Measurements from ENCODE around the gene PPP1R14B.

PPP1R14B gene

DNA sequence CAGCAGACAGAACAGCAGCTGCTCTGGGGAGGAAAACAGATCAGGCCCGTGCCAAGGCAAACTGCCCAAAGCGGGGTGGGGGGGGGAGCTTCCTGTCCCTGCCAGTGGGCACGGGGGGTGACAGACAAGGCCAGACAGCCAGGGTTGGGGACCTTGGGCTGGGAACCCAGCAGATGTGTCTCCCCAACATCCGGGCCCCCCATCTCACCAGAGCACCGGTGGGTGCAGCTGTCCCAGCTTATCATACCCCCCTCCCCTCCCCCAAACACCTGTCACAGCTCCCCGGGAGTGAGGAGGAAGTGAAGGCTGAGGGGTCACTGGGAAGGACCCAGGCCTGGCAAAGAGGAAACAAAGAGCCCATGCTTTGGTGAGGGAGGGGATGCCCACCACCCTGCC is 1.3 kb downstream of the PPP1R14B start:
- DNase-seq = no peak

DNA sequence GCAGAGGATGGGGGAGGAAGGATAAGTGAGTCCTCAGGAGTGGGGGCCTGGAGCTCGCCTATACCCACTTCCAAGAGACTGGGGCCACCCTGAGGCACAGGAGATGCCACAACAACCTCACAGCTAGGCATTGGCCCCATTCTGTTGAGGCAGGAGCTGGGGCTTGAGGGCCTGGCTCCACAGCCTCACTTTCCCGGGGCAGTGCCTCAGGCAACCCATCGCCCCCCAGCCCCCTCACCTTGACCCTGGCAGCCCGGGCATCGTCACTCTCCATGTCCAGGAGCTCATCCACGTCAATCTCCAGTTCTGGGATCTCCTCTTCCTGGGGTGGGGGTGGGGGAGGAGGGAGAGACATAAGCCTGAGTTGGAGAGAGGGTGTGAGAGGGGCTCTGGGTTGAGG is 1.8 kb downstream of the PPP1R14B start:
- no peak for DNase-seq

DNA sequence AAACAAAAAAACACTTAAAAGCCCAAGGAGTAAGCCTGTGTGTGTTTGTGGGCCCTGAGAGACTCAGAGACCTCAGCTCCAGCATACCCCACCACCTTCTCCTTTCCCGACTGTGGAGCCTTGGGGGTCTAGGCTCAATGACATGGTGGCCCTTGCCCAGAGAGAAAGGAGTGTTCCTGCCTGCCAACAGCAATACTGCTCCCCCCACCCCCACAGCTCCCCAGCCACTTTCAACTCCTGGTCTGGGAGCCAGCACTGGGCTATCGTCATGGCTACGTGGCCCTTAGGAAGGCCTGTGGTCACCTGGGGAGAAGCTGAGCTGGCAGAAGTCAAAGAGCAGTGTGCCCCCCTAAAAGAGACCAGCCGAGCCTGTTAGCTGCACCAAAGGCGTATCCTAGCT is 2.6 kb downstream of the PPP1R14B start:
- DNase-seq = no peak

DNA sequence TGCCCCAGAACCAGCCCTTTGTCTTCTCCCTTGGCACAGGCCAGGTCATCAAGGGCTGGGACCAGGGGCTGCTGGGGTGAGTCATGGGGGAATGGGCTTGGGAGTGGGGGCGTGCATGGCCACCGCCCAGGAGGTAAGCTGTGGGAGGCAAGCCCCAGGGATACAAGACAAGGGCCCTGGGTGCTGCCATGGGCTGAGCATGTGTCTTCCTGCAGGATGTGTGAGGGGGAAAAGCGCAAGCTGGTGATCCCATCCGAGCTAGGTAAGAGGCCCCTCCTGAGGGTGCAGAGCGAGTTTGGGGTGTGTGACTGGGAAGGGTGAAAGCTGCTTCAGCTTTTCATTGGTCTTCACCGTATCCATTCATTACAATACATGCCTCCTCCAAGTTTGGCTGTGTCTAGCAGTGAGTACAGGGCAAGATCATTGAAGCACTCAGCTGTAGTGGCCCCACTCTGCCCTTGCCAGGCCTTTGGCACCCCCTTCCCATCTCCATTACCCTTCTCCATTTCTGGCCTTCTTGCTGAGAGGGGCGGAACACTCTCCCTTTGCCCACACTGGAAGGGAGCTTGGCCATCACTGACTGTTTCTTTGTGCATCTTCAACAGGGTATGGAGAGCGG is 3.4 kb downstream of the PPP1R14B start:
- no peak for DNase-seq

DNA sequence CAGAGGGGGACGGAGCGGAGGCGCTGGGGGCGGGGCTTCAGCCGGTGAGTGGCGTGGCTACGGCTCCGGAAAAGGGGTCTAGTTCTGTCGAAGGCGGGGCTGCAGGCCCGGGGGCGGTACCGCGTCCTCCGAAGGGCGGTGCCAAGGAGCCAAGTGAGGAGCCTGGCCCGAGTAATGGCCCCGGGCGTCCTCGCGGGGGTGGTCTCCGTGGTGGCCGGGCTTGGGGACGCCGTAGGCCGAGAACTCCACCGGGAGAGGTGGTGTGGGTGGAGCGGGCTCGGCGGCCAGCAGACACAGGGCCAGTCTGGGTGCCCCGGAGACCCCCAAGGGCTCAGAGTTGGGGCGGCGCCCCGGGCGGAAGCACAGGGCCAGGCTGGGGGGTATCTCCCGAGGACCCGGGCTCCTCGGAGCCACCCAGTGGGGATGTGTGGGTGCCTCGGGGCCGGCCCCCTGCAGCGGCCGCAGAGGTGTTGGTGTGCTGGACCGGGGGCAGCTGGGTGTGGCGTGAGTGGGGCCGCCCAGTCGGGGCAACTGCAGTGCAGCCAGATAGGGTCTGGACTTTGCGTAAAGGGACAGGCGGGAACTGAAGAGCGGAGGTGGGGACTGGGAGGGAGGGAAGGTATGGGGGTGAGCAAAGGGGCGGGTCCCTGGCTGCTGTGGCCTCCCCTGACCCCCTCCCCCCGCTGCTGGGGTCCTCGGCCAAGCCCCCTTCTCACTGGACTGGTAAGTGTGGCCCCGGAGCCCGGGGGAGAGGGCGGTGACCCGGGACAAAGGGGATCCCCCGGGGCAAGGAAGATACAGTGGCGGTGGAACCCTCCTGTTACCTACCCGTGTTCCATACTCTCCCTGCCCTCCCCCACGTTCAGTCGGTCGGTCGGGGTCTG is 5.0 kb downstream of the PPP1R14B start:
- peak; percentile 19 to 96 for DNase-seq

DNA sequence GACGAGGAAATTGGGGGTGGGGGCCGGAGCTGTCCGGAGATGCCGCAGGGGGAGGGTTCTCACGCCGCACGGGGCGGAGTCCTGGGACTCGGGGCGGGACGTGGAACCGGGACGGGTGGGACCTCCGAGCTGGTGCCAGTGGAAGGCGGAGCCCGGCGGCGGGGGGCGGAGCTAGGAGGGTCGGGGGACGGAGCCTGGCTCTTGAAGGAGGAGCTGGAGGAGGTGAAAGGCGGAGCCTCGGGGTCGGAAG is 5.6 kb downstream of the PPP1R14B start:
- DNase-seq = peak in 1 of 2 experiments; percentile 98

DNA sequence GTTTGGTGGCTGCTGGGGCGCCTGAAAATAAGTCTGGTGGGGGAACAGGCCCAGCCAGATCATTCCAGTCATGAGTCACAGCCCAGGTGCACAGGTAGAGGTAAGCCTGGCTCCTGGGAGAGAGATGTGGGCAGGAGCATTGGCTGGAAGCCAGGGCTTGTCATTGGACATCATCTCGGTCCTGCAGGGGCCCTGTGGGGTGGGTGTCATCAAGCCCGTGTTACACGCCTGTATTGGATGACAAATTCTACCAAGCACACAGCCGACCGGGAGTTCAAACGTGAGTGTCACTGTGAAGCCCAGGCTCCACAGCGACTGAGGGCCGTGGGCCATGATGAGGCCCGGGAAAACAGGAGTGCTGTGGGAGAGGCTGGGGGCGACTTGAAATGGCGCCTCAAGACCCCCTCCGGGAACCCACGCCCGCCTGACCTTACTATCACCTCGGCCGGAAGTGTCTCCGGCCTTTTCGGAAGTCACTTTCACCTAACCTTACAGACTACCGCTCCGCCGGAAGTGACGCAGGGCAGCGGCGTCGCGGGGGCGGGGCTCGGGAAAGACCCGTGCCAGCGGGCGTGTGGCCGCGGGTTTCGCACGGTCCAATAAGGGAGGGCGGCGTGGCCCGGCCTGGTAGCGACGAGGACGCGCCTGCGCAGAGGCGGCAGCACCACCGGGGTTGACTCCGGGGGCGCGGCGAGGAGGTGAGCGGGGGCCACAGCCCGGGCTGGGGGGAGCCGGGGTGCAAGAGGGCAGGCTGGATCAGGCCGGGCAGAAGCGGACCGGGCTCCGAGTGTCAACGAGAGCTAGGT is 6.1 kb downstream of the PPP1R14B start, which contains the start of gene FKBP2:
TSS of gene FKBP2 (plus strand) at position 661 of the 806 bp plus-strand sequence. CDS start 1,293 bp downstream, outside the sequence.
- DNase-seq = peak; percentile 87 to 88

DNA sequence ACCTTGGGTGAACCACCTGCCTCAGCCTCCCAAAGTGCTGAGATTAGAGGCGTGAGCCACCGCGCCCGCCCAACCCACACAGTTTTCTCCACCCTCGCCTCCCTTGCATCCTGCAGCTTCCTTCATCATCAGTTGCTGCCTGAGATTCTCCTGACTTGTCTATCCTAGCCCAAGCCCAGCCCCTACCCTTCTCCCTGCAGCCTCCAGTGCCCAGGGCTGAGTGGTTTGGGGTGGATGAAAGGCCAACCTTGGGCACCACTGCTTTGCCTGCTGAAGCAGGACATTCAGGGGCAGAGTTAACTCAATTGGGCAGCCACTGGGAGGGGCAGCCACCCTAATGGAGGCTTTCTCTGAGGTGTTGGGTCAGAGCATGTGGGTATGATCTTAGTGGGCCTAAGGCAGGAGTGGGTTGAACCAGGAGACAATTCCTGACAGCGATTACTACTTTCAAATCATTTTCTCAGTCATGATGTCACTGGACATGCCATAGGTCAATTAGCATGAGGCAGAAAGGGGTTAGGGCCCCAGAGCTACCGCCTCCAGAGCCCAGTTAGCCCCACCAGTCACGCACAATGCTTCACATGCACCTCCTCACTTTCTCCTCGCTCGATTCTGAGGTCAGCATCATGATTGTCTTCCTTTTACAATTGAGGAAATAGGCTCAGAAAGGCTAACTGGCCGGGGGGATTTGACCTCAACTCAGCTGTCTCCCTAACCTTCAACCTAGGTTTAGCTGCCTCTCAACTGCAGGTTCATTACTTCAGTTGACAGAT is 6.9 kb downstream of the PPP1R14B start:
- no peak for DNase-seq

DNA sequence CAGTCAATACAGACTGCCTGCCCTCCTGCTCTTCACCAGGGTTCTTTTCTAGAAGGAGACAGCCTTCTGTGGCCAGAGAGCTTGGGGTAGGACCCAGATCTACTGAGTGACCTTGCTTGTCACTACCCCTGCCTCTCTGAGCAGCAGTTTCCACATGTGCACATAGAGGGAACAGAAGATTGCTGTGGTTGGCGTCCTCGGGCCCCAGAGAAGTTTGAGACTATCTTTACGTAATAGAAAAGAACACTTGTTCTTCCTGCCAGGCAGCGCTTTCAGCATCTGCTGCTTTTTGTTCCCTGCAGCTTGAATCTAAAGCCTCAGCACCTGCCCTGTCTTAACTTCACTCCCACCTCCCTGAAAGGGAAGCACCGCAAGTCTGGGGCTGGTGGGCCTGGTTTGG is 7.7 kb downstream of the PPP1R14B start:
- DNase-seq = no peak

DNA sequence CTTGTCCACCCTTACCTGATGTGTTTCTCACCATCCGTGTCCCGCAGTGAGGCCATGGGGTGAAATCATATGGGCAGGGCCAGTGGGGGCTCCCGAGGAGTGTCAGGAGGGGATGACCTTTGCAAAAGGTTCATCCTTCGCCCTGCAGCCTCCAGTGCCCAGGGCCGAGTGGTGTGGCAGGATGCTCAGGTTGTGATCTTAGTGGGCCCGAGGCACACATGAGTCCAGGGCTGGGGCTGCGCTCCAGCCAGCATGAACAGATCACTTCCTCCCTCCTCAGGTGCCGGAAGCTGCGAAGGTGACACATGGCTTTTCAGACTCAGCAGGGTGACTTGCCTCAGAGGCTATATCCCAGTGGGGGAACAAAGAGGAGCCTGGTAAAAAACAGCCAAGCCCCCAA is 8.7 kb downstream of the PPP1R14B start:
- no peak for DNase-seq

DNA sequence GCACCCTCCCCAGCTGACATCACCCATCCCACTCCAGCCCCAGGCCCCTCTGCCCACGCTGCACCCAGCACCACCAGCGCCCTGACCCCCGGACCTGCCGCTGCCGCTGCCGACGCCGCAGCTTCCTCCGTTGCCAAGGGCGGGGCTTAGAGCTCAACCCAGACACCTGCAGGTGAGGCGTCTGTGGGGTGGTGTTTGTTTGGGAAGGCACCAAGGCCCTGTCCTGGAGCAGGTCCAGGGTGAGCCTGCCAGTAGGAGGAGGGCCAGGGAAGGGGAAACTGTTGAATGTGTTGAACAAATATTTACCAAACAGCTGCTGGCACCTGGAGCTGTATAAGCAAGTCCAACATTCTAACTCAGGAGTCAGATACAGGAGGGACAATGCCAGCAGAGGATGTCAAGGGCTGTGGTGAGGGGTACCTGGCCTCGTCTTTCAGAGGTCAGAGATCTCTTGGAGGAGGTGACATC is 9.2 kb downstream of the PPP1R14B start:
- DNase-seq = no peak

DNA sequence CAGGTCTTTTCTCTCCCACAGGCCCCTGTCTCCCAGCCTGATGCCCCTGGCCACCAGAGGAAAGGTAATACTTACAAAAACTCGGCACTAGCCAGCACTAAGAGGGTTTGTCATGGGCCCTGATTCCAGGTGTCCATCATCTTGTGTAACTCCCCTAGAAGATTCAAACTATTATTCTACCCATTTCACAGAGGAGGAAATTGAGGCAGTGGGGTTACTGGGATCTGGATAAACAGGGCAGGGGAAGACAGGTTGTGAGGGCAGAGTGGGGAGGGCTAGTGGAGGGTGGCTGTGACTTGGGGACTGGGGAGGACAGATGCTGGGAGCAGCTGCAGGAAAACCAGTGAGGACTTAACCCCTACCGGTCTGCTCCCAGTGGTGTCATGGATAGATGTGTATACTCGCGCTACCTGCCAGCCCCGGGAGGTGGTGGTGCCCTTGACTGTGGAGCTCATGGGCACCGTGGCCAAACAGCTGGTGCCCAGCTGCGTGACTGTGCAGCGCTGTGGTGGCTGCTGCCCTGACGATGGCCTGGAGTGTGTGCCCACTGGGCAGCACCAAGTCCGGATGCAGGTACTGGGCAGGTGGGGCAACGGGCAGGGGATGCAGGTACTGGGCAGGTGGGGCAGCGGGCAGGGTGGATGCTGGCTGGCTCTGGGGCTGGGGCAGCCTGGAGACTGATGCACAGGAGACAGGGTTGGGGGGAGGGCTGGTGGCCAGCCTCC is 11.1 kb downstream of the PPP1R14B start:
- DNase-seq = no peak

DNA sequence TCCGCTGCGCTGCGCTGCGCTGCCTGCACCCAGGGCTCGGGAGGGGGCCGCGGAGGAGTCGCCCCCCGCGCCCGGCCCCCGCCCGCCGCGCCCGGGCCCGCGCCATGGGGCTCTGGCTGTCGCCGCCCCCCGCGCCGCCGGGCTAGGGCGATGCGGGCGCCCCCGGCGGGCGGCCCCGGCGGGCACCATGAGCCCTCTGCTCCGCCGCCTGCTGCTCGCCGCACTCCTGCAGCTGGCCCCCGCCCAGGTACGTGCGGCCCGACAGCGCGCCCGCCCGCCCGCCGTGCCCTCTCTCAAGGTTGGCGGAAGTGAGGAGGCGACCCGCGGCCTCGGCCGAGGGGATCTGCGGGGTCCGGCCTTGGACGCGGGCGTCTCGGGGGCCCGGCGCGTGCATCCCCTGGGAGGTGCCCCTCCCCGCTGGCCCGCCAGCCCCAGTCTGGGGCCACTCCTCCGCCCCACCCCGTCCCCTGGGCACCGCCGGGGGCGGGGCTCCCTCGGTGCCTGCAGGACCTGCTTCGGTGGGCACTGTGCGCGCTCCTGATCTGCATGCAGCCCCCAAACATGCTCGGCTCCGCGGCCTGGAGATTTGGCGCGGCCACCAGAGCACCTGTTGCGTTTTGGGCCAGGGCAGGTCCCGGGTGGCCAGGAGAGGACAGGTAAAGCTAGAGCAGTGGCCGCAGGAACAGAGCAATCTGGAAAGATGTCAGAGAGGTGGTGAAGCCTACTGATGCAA is 11.9 kb downstream of the PPP1R14B start:
- no peak for DNase-seq

DNA sequence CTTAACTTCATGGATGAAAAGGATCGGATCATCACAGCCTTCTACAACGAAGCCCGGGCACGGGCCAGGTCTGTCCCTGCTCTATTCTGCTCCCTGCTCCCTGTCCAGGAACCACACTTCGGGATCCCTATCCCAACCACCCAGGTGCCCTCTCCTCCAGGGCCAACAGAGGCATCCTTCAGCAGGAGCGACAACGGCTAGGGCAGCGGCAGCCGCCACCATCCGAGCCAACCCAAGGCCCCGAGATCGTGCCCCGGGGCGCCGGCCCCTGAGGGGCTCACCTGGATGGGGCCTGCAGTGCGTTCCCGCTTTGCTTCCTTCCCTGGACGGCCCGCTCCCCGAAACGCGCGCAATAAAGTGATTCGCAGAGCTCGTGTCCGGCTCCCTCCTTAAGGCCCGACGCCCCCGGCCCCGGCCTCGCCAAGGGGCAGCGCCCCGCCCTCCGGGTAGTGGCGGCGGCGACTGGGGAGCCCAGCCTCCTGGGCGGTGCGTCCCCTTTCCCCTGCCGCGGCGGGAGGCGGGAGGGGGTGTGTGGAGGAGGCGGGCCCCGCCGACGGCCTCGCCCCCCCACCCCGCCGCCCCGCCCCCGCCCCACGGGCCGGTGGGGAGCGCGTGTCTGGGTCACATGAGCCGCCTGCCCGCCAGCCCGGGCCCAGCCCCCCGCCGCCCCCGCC is 12.7 kb downstream of the PPP1R14B start, which contains the start of gene VEGFB:
TSS of gene VEGFB (plus strand) at position 672 of the 674 bp plus-strand sequence. CDS start 250 bp downstream, outside the sequence.
- peak; percentile 22 to 31 for DNase-seq

DNA sequence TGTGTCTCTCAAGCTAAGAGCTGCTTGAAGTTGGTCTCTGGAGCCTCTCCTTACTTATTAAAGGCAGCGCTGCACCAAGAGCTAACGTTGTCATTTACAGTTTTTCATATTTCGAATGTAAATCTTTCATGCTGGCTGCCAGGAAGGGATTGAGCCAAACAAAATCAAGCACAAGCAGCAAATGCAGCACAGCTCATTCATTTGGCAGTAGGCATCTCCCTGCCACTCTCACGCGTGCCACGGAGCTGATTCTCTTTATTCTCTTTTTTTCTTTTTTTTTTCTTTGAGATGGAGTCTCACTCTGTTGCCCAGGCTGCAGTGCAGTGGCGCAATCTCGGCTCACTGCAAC is 13.8 kb downstream of the PPP1R14B start:
- no peak for DNase-seq

DNA sequence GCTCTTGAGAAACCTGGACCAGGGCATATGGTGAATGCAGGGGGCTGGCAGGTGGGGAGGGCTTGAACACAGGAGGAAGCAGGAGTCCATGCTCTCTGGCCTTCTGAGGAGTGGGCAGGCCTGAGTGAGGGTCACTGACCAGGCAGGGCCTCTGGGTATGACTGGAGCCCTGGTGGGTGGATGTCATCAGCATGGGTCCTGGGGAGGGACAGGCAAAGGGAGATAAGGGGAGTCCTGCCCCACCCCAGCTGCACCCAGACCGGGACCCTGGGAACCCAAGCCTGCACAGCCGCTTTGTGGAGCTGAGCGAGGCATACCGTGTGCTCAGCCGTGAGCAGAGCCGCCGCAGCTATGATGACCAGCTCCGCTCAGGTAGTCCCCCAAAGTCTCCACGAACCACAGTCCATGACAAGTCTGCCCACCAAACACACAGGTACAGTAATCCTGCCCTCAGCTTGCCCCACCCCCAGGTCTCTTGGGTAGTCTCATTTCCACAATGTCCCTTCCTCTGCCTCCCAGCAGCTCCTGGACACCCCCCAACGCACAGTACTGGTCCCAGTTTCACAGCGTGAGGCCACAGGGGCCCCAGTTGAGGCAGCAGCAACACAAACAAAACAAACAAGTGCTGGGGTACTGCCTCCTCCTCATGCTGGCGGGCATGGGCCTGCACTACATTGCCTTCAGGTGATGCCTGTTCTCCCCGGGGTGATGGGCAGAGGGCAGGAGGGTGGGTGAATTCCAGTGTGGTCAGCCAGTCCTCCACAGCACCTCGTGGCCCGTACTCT is 14.4 kb downstream of the PPP1R14B start:
- DNase-seq = no peak

DNA sequence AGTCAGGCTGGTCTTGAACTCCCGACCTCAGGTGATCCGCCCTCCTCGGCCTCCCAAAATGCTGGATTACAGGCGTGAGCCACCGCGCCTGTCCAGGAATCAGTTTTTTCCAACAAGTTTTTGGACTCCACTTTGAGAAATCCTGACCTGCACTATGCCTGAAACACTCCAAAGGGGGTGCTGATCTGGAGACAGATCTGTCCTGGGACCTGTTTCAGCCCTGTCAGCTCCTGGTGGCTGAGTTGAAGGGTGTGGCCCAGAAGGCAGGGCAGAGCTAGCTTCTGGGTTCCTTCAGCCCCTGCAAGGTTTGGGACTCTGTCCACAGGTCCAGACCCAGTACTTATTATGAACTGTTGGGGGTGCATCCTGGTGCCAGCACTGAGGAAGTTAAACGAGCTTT is 15.2 kb downstream of the PPP1R14B start:
- DNase-seq = no peak

DNA sequence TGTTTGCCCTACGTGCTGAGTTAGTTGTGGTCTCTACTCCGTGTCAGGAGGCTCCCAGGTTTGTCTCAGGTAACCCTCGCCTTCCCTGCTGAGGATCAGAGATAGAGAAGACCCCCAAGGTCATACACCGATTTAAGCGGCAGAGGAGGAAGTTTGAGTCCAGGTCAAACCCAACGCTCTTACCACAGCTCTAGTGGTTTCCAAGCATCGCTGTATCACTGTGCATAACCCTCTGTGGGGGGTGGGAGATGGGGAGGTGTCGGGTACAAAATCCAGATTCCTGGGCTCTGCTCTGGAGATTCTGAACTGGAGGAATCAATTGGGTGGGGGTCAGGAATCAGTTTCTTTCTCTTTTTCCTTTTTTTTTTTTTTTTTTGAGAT is 15.8 kb downstream of the PPP1R14B start:
- DNase-seq = no peak

DNA sequence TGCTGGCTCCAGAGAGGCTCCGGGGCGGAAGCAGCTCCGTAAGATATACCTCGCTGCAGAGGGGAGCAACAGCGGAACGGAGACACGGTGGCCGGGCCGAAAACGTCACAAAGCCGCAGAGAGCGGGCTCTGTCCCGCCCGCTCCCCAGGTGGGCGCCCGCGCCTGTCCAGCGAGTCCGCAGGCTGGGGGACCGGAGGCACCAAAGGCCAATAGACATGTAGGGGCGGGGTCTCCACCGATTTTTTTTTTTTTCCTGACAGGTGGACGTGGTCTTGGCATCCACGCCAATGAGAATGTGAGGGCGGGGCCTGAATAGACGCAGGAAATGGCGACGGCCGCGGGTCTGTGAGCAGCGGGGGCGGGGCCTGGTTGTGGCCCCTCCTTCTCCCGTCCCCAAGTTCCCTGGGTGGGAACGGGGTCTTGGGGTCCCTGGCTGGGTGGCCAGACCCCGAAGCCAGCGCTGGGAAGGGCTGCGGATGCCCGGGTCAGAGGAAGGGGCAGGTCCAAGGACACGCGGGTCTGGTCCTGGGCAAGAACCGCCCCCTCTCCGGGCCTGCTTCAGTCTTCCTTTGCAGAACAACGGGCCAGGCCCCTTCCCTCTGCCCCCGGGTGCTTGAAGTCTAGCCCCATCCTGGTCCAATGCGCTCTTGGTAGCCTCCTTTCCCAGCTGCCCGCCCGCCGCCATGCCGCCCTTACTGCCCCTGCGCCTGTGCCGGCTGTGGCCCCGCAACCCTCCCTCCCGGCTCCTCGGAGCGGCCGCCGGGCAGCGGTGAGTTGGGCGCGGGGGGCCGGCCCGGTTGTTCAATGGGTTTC is 16.4 kb downstream of the PPP1R14B start, which contains the start of gene DNAJC4:
TSS of gene DNAJC4 (plus strand) at position 378 of the 814 bp plus-strand sequence. CDS start at position 685, 307 bp downstream.
- DNase-seq = peak; percentile 65 to 72
